Spleen (tissue), 7 donors: ENCODE results near the gene IL1RL1.

Experiments
- CTCF ChIP-seq, 11 experiments: fragments of 200-600 bp in 7 of 11; fragments of 450-650 bp in 4 of 11; sonication (generic) in 4 of 11; IDR thresholded peaks in 8 of 11; conservative IDR thresholded peaks in 3 of 11; 1 replicate in 7 of 11; 2 replicates in 4 of 11; pipeline versions ENCODE4 v1.4.0 to v1.8.0; 2016 to 2021; ENCODE audit warnings: antibody characterized with exemption in 11 of 11, inconsistent platforms in 4 of 11, mild to moderate bottlenecking in 1 of 11
- POLR2A ChIP-seq, 3 donors: fragments of 450-650 bp; IDR thresholded peaks; one replicate each; pipeline ENCODE4 v1.5.1; 2017; ENCODE audit warnings: antibody characterized with exemption in 3 of 3, mild to moderate bottlenecking in 1 of 3
- POLR2AphosphoS5 ChIP-seq, 3 donors: sonication (generic); formaldehyde crosslinking; IDR thresholded peaks; one replicate each; pipeline ENCODE4 v1.5.1; 2017; ENCODE audit warnings: antibody characterized with exemption in 3 of 3
- donor health status: DM: no; HTN: no; CAD: no; lungs with moderate emphysema.
- donor health status: DM: no; HTN: no; CAD: no.
- donor health status: DM: no; HTN: no; CAD: no.

- no peak for TF ChIP-seq CTCF (IDR thresholded peaks at IDR 0.05 in 8 of 11, conservative IDR thresholded peaks at IDR 0.05 in 3 of 11)
- TF ChIP-seq POLR2A (IDR thresholded peaks at IDR 0.05), result no peak
- TF ChIP-seq POLR2AphosphoS5 (IDR thresholded peaks at IDR 0.05), result no peak
These were observed 15.8 kb upstream of the IL1RL1 start for GRCh38 chr2:102295566-102295965.
